Panc1 (cell line): Measurements from ENCODE around the gene INPP5A.

Experiments
- POLR2AphosphoS5 ChIP-seq: IDR thresholded peaks from 2 replicates; pipeline ENCODE4 v1.6.1; 2012; ENCODE audit warnings: mild to moderate bottlenecking, low read depth, low read length, moderate library complexity
- TF ChIP-seq, protein P1 (sequence below): fragments of 450-650 bp; IDR thresholded peaks from 2 replicates; pipeline ENCODE4 v1.5.1; 2017; ENCODE audit warnings: mild to moderate bottlenecking

DNA sequence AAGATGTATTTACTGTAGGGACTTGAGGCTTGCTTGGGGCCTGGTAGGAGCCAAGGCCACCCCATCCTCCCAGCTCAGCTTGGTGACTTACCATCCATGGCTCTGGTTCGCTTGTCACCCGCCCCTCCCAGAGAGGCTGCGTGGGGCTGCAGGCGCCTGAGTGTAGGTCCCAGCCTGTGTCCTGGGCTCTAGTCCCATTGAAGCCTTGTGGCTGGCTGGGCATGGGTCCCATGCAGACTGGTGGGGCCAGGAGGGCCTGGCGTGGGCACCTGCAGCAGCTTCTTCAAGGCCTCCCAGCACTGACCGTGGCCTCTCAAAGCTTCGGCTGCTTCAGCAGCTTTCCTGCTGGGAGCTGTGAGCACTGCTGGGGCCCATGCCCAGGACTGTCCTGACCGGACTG is 118.1 kb downstream of the INPP5A start:
- TF ChIP-seq, protein P1, sequence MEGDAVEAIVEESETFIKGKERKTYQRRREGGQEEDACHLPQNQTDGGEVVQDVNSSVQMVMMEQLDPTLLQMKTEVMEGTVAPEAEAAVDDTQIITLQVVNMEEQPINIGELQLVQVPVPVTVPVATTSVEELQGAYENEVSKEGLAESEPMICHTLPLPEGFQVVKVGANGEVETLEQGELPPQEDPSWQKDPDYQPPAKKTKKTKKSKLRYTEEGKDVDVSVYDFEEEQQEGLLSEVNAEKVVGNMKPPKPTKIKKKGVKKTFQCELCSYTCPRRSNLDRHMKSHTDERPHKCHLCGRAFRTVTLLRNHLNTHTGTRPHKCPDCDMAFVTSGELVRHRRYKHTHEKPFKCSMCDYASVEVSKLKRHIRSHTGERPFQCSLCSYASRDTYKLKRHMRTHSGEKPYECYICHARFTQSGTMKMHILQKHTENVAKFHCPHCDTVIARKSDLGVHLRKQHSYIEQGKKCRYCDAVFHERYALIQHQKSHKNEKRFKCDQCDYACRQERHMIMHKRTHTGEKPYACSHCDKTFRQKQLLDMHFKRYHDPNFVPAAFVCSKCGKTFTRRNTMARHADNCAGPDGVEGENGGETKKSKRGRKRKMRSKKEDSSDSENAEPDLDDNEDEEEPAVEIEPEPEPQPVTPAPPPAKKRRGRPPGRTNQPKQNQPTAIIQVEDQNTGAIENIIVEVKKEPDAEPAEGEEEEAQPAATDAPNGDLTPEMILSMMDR, result no peak
- no peak for TF ChIP-seq POLR2AphosphoS5
